AG20443 (cell line): ENCODE results near the gene CACNB2.

Source experiments
- DNase-seq: peaks from one replicate; pipeline ENCODE4 v3.0.0; 2012; ENCODE audit warnings: low spot score, mixed read lengths

CACNB2 gene

GRCh38 chr10:18514537-18514936 is 374.3 kb downstream of the CACNB2 start:
- no peak for DNase-seq

- no peak for DNase-seq
These were observed 376.6 kb downstream of the CACNB2 start for GRCh38 chr10:18516851-18517250.

- DNase-seq, result no peak
These were observed 382.8 kb downstream of the CACNB2 start for GRCh38 chr10:18523025-18523424.

- DNase-seq, result no peak
These were observed 383.6 kb downstream of the CACNB2 start for GRCh38 chr10:18523858-18524257.

- DNase-seq, result no peak
These were observed 387.5 kb downstream of the CACNB2 start for GRCh38 chr10:18527687-18528086.

- no peak for DNase-seq
These were observed 388.1 kb downstream of the CACNB2 start for GRCh38 chr10:18528292-18528691.

- DNase-seq, result no peak
These were observed 392.8 kb downstream of the CACNB2 start for GRCh38 chr10:18532881-18533535.

- no peak for DNase-seq
These were observed 393.7 kb downstream of the CACNB2 start for GRCh38 chr10:18533896-18534295.

- DNase-seq, result no peak
These were observed 399.1 kb downstream of the CACNB2 start for GRCh38 chr10:18539335-18539734.

GRCh38 chr10:18540195-18540594 is 400.0 kb downstream of the CACNB2 start:
- no peak for DNase-seq

- no peak for DNase-seq
These were observed 402.6 kb downstream of the CACNB2 start for GRCh38 chr10:18542832-18543231.

GRCh38 chr10:18545621-18546305 is 405.5 kb downstream of the CACNB2 start:
- DNase-seq, result no peak

GRCh38 chr10:18549105-18549504 is 408.9 kb downstream of the CACNB2 start:
- DNase-seq, result no peak

GRCh38 chr10:18551473-18551872 is 411.2 kb downstream of the CACNB2 start:
- DNase-seq, result no peak

GRCh38 chr10:18554479-18554878 is 414.3 kb downstream of the CACNB2 start:
- no peak for DNase-seq

- no peak for DNase-seq
These were observed 416.4 kb downstream of the CACNB2 start for GRCh38 chr10:18556522-18557147.

- DNase-seq, result no peak
These were observed 417.7 kb downstream of the CACNB2 start for GRCh38 chr10:18557960-18558359.

- DNase-seq, result no peak
These were observed 421.8 kb downstream of the CACNB2 start for GRCh38 chr10:18561861-18562551.

GRCh38 chr10:18563003-18563726 is 422.9 kb downstream of the CACNB2 start:
- no peak for DNase-seq

GRCh38 chr10:18565006-18565405 is 424.8 kb downstream of the CACNB2 start:
- no peak for DNase-seq

GRCh38 chr10:18566177-18566576 is 426.0 kb downstream of the CACNB2 start:
- DNase-seq, result no peak

GRCh38 chr10:18567343-18567856 is 427.2 kb downstream of the CACNB2 start:
- DNase-seq, result no peak
